ENCODE results near the gene PATJ.

DNA sequence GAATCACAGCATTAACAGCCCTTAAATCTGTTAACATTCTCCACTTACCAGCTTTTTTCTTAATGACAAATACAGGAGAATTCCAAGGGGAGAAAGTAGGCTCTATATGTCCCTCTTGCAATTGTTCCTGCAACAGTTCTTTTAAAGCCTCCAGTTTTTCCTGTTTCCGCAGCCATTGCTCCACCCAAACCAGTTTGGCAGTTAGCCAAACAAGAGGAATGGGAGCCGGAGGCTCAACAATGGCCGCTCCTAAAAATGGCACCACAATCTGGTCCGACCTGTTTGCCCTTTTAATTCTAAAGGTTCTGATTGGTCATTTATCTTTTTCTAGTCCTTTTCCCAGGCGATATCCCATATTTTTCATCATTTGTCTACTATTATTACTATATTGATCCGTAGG, 438.4 kb downstream of the PATJ start:
- TF ChIP-seq SRF (IDR thresholded peaks at IDR 0.05; ENCODE audit: low read depth, low read length) (no peak), ONECUT2 (CRISPR knock-in tag; IDR thresholded peaks at IDR 0.05) (no peak)
- TF ChIP-seq, protein P1, sequence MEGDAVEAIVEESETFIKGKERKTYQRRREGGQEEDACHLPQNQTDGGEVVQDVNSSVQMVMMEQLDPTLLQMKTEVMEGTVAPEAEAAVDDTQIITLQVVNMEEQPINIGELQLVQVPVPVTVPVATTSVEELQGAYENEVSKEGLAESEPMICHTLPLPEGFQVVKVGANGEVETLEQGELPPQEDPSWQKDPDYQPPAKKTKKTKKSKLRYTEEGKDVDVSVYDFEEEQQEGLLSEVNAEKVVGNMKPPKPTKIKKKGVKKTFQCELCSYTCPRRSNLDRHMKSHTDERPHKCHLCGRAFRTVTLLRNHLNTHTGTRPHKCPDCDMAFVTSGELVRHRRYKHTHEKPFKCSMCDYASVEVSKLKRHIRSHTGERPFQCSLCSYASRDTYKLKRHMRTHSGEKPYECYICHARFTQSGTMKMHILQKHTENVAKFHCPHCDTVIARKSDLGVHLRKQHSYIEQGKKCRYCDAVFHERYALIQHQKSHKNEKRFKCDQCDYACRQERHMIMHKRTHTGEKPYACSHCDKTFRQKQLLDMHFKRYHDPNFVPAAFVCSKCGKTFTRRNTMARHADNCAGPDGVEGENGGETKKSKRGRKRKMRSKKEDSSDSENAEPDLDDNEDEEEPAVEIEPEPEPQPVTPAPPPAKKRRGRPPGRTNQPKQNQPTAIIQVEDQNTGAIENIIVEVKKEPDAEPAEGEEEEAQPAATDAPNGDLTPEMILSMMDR (CRISPR knock-in tag; IDR thresholded peaks at IDR 0.05), result no peak
